IPS DF 19.7 (cell line): ENCODE results near the gene NINL.
"Not testable (repeated sequence)": the region's sequence is repeated elsewhere in the genome, so short reads cannot be mapped to it uniquely, and the experiment has no call there.

ENCODE experiments used
- DNase-seq: peaks from one replicate; pipeline ENCODE4 v3.0.0-alpha.2; 2013; ENCODE audit warnings: low read depth, low spot score

The NINL gene

GRCh38 chr20:25552977-25553376 is 32.4 kb downstream of the NINL start:
- no peak for DNase-seq

GRCh38 chr20:25551413-25552215 is 33.7 kb downstream of the NINL start:
- no peak for DNase-seq

GRCh38 chr20:25550645-25551337 is 34.5 kb downstream of the NINL start:
- not testable (repeated sequence) for DNase-seq

- no peak for DNase-seq
Observed at GRCh38 chr20:25549843-25550477, 35.4 kb downstream of the NINL start.

GRCh38 chr20:25549172-25549773 is 36.1 kb downstream of the NINL start:
- no peak for DNase-seq

- no peak for DNase-seq
Observed at GRCh38 chr20:25548613-25549086, 36.7 kb downstream of the NINL start.

- no peak for DNase-seq
Observed at GRCh38 chr20:25547999-25548398, 37.3 kb downstream of the NINL start.

GRCh38 chr20:25547063-25547462 is 38.3 kb downstream of the NINL start:
- DNase-seq = no peak

GRCh38 chr20:25546048-25546447 is 39.3 kb downstream of the NINL start:
- no peak for DNase-seq

- no peak for DNase-seq
Observed at GRCh38 chr20:25545171-25545570, 40.2 kb downstream of the NINL start.

- DNase-seq = no peak
Observed at GRCh38 chr20:25544734-25545133, 40.6 kb downstream of the NINL start.

GRCh38 chr20:25544311-25544710 is 41.0 kb downstream of the NINL start:
- DNase-seq = no peak

- no peak for DNase-seq
Observed at GRCh38 chr20:25543068-25543467, 42.3 kb downstream of the NINL start.

GRCh38 chr20:25541676-25542075 is 43.7 kb downstream of the NINL start:
- DNase-seq = no peak

- no peak for DNase-seq
Observed at GRCh38 chr20:25539742-25540672, 45.3 kb downstream of the NINL start.

- DNase-seq = no peak
Observed at GRCh38 chr20:25538838-25539665, 46.3 kb downstream of the NINL start.

GRCh38 chr20:25537890-25538289 is 47.4 kb downstream of the NINL start:
- DNase-seq = no peak

- DNase-seq = no peak
Observed at GRCh38 chr20:25535762-25536161, 49.6 kb downstream of the NINL start.

GRCh38 chr20:25534845-25535244 is 50.5 kb downstream of the NINL start:
- no peak for DNase-seq
